ENCODE results near the gene PM20D2. TPM values are rescaled to one million over a fixed set of nuclear protein-coding genes. Genes with fewer than 3 reads are reported as not detected.

PM20D2 gene
- total and polyA plus RNA-seq, 2 of the 13 experiments (the other 11 are each of a cell fraction or from before 2014, with no cell fraction given) = 13.3 to 26.3 TPM

GRCh38 chr6:89140347-89141156 is 5.3 kb upstream of the PM20D2 start (continued):
- TF ChIP-seq ZBED4 (CRISPR knock-in tag; IDR thresholded peaks at IDR 0.05; ENCODE audit: borderline replicate concordance) = no peak
- TF ChIP-seq ZBTB4 (CRISPR knock-in tag; IDR thresholded peaks at IDR 0.05; ENCODE audit: borderline replicate concordance) = no peak
- no peak for TF ChIP-seq NRL (CRISPR knock-in tag; IDR thresholded peaks at IDR 0.05; ENCODE audit: borderline replicate concordance)
- no peak for TF ChIP-seq ZNF280D (CRISPR knock-in tag; IDR thresholded peaks at IDR 0.05)
- no peak for TF ChIP-seq MXD4 (CRISPR knock-in tag; IDR thresholded peaks at IDR 0.05)
- no peak for TF ChIP-seq ZNF720 (CRISPR knock-in tag; IDR thresholded peaks at IDR 0.05)
- no peak for TF ChIP-seq TGIF2 (CRISPR knock-in tag; IDR thresholded peaks at IDR 0.05)
- no peak for TF ChIP-seq SIN3B (IDR thresholded peaks at IDR 0.05; ENCODE audit: low read length)
- TF ChIP-seq SRF (IDR thresholded peaks at IDR 0.05; ENCODE audit: low read depth, low read length) = no peak
- TF ChIP-seq DNMT1 (CRISPR knock-in tag; IDR thresholded peaks at IDR 0.05) = no peak
- TF ChIP-seq KLF12 (CRISPR knock-in tag; IDR thresholded peaks at IDR 0.05; ENCODE audit: borderline replicate concordance) = no peak
- no peak for TF ChIP-seq TBX3 (IDR thresholded peaks at IDR 0.05; ENCODE audit: borderline replicate concordance)
- TF ChIP-seq TAF1 (CRISPR knock-in tag; IDR thresholded peaks at IDR 0.05) = no peak; the same call in 1 of the 2 replicates
- TF ChIP-seq ZNF3 (CRISPR knock-in tag; IDR thresholded peaks at IDR 0.05) = no peak
- no peak for TF ChIP-seq ZSCAN20 (CRISPR knock-in tag; IDR thresholded peaks at IDR 0.05; ENCODE audit: borderline replicate concordance)
- no peak for TF ChIP-seq IRF9 (CRISPR knock-in tag; IDR thresholded peaks at IDR 0.05; ENCODE audit: borderline replicate concordance)
- no peak for TF ChIP-seq CHD4 (IDR thresholded peaks at IDR 0.05; ENCODE audit: borderline replicate concordance, low read length)
- no peak for TF ChIP-seq CENPX (CRISPR knock-in tag; IDR thresholded peaks at IDR 0.05)

All from HepG2 (cell line).